Body of pancreas (tissue), 4 donors: Measurements from ENCODE around the gene CHTOP. TPM values are rescaled to one million over a fixed set of nuclear protein-coding genes. Genes with fewer than 3 reads are reported as not detected.

Source experiments
- ATAC-seq: fragments of 150-250 bp; one replicate; pipeline ENCODE4 v1.9.1; 2016
- DNase-seq, 4 donors: peaks; one replicate each; pipeline ENCODE4 v3.0.0-alpha.2; 2019
- H3K27ac ChIP-seq, 4 donors: fragments of 200-600 bp; sonication (generic); 1 replicate in 3 of 4; 2 replicates in 1 of 4; pipeline versions ENCODE4 v1.5.1 to v1.6.1; 2016 to 2019; ENCODE audit warnings: mild to moderate bottlenecking in 1 of 4, mixed read lengths in 1 of 4, moderate library complexity in 1 of 4
- H3K27me3 ChIP-seq, 2 donors: fragments of 200-600 bp; sonication (generic); one replicate each; pipeline ENCODE4 v1.6.0; 2016; ENCODE audit warnings: mild to moderate bottlenecking in 1 of 2
- H3K36me3 ChIP-seq, 2 donors: fragments of 200-600 bp; sonication (generic); replicated peaks in 1 of 2; 2 replicates each; pipeline ENCODE4 v1.5.1; 2016; ENCODE audit warnings: low read depth in 2 of 2; ENCODE audit not compliant: insufficient read depth in 1 of 2
- H3K4me1 ChIP-seq: fragments of 200-600 bp; sonication (generic); one replicate; pipeline ENCODE4 v1.6.0; 2016
- H3K4me3 ChIP-seq, 2 donors: fragments of 200-600 bp; sonication (generic); 1 replicate in 1 of 2; 2 replicates in 1 of 2; pipeline ENCODE4 v1.5.1; 2016 to 2019
- H3K9me3 ChIP-seq, 3 donors: fragments of 200-600 bp; sonication (generic); 1 replicate in 2 of 3; 2 replicates in 1 of 3; pipeline ENCODE4 v1.5.1; 2016
- CTCF ChIP-seq, 7 experiments: fragments of 450-650 bp in 4 of 7; fragments of 200-600 bp in 3 of 7; sonication (generic) in 3 of 7; IDR thresholded peaks; one replicate each; pipeline ENCODE4 v1.5.1; 2016 to 2019; ENCODE audit warnings: antibody characterized with exemption in 7 of 7
- POLR2A ChIP-seq, 3 donors: fragments of 450-650 bp; IDR thresholded peaks; one replicate each; pipeline ENCODE4 v1.6.1; 2016; ENCODE audit warnings: antibody characterized with exemption in 3 of 3, mild to moderate bottlenecking in 2 of 3
- WGBS, 2 donors: methylation state at CpG; one replicate each; pipeline ENCODE4 v1.1.5; 2017; 5-methylcytosine and 5-hydroxymethylcytosine counted together
- intact Hi-C: fragments of 100-400 bp; cut with DNase I; formaldehyde crosslinking; loops from one replicate; pipeline ENCODE4 v1.15.1; 2023
- total RNA-seq, 2 donors: library from RNA; depleted of rRNA; stranded (reverse); fragments of >200 nt; gene quantifications; one replicate each; pipeline ENCODE4 v1.1.0, GENCODE V29; 2016

The CHTOP gene
- total RNA-seq, 2 donors from 2014 or later: 62.3 to 68.0 TPM

DNA sequence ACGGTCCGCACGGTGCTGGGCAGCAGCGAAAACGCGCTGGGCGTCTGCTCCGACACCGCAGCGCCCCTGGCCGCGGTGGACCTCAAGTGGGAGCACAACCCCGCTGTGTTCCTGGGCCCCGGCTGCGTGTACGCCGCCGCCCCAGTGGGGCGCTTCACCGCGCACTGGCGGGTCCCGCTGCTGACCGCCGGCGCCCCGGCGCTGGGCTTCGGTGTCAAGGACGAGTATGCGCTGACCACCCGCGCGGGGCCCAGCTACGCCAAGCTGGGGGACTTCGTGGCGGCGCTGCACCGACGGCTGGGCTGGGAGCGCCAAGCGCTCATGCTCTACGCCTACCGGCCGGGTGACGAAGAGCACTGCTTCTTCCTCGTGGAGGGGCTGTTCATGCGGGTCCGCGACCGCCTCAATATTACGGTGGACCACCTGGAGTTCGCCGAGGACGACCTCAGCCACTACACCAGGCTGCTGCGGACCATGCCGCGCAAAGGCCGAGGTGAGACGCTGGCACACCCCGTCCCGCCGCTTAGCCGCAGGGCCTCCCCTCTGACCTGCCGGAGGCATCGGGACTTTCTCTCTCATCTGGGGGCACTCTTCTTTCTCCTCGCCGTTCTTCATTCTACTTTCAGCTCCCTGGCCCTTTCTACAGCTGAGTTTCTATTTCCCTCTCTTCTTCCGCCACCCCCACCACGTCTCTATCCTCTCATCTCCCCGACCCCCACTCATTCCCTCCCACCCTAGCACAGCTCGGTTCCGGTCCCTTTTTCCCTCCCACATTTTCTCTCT is 45.7 kb downstream of the CHTOP start:
- Histone ChIP-seq H3K27ac (no peak overlapping the region), H3K27me3 (peaks cover 0 to 9% of the 10 kb centered on the region in 2 donors), H3K4me1 (peaks cover 26% of the 10 kb centered on the region), H3K4me3 (peak overlapping the region in 1 of 2 donors; percentile 26), H3K9me3 (no peaks in the 10 kb centered on the region), H3K36me3 (no peaks in the 10 kb centered on the region)
- WGBS, 2 donors: 9 to 33% methylated on average over 20 to 60 of the region's 73 CpGs
- DNase-seq: peak in 2 of 4 donors; percentile 30 to 37
- TF ChIP-seq CTCF (IDR thresholded peaks at IDR 0.05) (peak in 3 of 7 experiments; percentile 7 to 20 (median 11)), POLR2A (IDR thresholded peaks at IDR 0.05) (no peak)
- intact Hi-C loops: no loop called here
- ATAC-seq: peak; percentile 41

GRCh38 chr1:153680120-153680403 is 46.2 kb downstream of the CHTOP start:
- WGBS, 2 donors: 57 to 62% methylated on average over 10 of the region's 10 CpGs
- H3K27me3 ChIP-seq: peaks cover 0 to 9% of the 10 kb centered on the region in 2 donors
- H3K27ac ChIP-seq: no peak overlapping the region
- H3K36me3 ChIP-seq: no peaks in the 10 kb centered on the region
- H3K4me3 ChIP-seq: no peak overlapping the region
- DNase-seq (no peak), ATAC-seq (no peak)
- intact Hi-C loops: no loop called here
- peaks cover 26% of the 10 kb centered on the region for H3K4me1 ChIP-seq
- H3K9me3 ChIP-seq: no peaks in the 10 kb centered on the region
- no peak for TF ChIP-seq CTCF (IDR thresholded peaks at IDR 0.05)
- TF ChIP-seq POLR2A (IDR thresholded peaks at IDR 0.05): no peak

GRCh38 chr1:153682730-153683129 is 48.9 kb downstream of the CHTOP start:
- no peak for DNase-seq
- Histone ChIP-seq H3K9me3 (no peaks in the 10 kb centered on the region), H3K36me3 (no peaks in the 10 kb centered on the region), H3K4me1 (peaks cover 21% of the 10 kb centered on the region), H3K27ac (no peak overlapping the region), H3K27me3 (peaks cover 0 to 9% of the 10 kb centered on the region in 2 donors), H3K4me3 (no peak overlapping the region)
- intact Hi-C loops: no loop called here
- no peak for ATAC-seq
- no peak for TF ChIP-seq CTCF (IDR thresholded peaks at IDR 0.05)
- no peak for TF ChIP-seq POLR2A (IDR thresholded peaks at IDR 0.05)
- WGBS, 2 donors: 84 to 87% methylated on average over 7 of the region's 7 CpGs

DNA sequence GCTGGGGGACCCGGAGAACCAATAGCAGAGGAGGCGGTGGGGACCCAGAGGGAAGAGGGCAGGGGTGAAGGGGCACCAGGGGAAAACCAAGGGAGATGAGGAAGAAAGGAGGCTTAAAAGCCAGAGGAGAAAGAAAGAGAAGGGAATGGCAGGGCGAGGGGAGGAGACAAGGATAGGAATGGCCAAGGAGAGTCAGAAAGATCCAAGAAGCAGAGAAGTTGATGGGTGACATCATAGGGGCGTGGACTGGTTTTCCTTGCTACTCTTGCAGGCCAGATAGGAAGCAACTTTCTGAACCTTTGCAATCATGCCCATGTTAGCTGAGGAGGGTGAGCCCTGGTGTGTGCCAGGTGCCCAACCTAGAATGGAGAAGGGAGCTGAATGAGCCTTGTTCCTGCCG is 50.0 kb downstream of the CHTOP start:
- Histone ChIP-seq H3K27ac (no peak overlapping the region), H3K9me3 (no peaks in the 10 kb centered on the region), H3K4me1 (peaks cover 10% of the 10 kb centered on the region), H3K4me3 (no peak overlapping the region), H3K27me3 (peaks cover 0 to 8% of the 10 kb centered on the region in 2 donors), H3K36me3 (no peaks in the 10 kb centered on the region)
- WGBS, 2 donors: 72 to 84% methylated on average over 5 of the region's 5 CpGs
- ATAC-seq: no peak
- intact Hi-C loops: no loop called here
- no peak for DNase-seq
- TF ChIP-seq POLR2A (IDR thresholded peaks at IDR 0.05) (no peak), CTCF (IDR thresholded peaks at IDR 0.05) (no peak)

GRCh38 chr1:153684892-153685291 is 51.0 kb downstream of the CHTOP start:
- Histone ChIP-seq H3K27me3 (no peaks in the 10 kb centered on the region), H3K4me3 (no peak overlapping the region), H3K27ac (no peak overlapping the region), H3K9me3 (no peaks in the 10 kb centered on the region), H3K4me1 (no peaks in the 10 kb centered on the region), H3K36me3 (no peaks in the 10 kb centered on the region)
- 56 to 72% methylated on average over 11 to 12 of the region's 12 CpGs for WGBS, 2 donors
- TF ChIP-seq CTCF (IDR thresholded peaks at IDR 0.05) (no peak), POLR2A (IDR thresholded peaks at IDR 0.05) (no peak)
- no peak for ATAC-seq
- intact Hi-C loops: loop anchor here (5.0 kb wide), 1 partner anchor 67 kb away; no protein-coding TSS in a partner anchor
- DNase-seq: no peak
